Panc1 (cell line): ENCODE data around the gene SULT4A1. TPM values are rescaled to one million over a fixed set of nuclear protein-coding genes. Genes with fewer than 3 reads are reported as not detected.

ENCODE experiments used
- ATAC-seq: fragments of 200-7000 bp; cut with Tn5 transposase; 2 replicates; pipeline ENCODE4 v1.9.1; 2020; ENCODE audit warnings: mild to moderate bottlenecking, moderate library complexity
- Bru-seq: library from RNA; stranded (reverse); fragments of 400-500 nt; gene quantifications from one replicate; lab custom pipeline; 2021; lab: Mats Ljungman, UMichigan
- BruChase-seq, 2 experiments: library from RNA; stranded (reverse); fragments of 400-500 nt; gene quantifications; one replicate each; lab custom pipeline; 2021; lab: Mats Ljungman, UMichigan
- BruUV-seq: library from RNA; stranded (reverse); fragments of 400-500 nt; replicated peaks from 2 replicates; lab custom pipeline; 2021; lab: Mats Ljungman, UMichigan
- CTCF ChIA-PET: fragments of 300-600 bp; sonication (Branson Sonifier 250); formaldehyde crosslinking; loops from one replicate; lab custom pipeline; 2022; ENCODE audit warnings: antibody characterized with exemption; lab: Charles Lee
- POLR2A ChIA-PET: fragments of 300-600 bp; sonication (Branson Sonifier 250); formaldehyde crosslinking; loops from one replicate; lab custom pipeline; 2022; ENCODE audit warnings: antibody characterized with exemption; lab: Charles Lee
- DNase-seq: peaks from one replicate; pipeline ENCODE4 v3.0.0-alpha.2; 2010; ENCODE audit warnings: low read depth, low spot score
- H3K27ac ChIP-seq: 2 replicates; pipeline ENCODE4 v1.5.1; 2011; ENCODE audit warnings: mild to moderate bottlenecking, low read length, inconsistent platforms
- H3K27me3 ChIP-seq: fragments of 200-500 bp; sonication (Bioruptor generic); 2 replicates; pipeline ENCODE4 v1.6.0; 2014; ENCODE audit warnings: low read length, inconsistent platforms; ENCODE audit not compliant: control insufficient read depth, insufficient read depth
- H3K36me3 ChIP-seq: fragments of 200-500 bp; sonication (Bioruptor generic); 2 replicates; pipeline ENCODE4 v1.5.1; 2014; ENCODE audit warnings: inconsistent platforms, mild to moderate bottlenecking, low read length, moderate library complexity; ENCODE audit not compliant: control insufficient read depth, insufficient read depth
- H3K4me1 ChIP-seq: 2 replicates; pipeline ENCODE4 v1.5.1; 2011; ENCODE audit warnings: inconsistent platforms, mild to moderate bottlenecking, low read length, moderate library complexity; ENCODE audit not compliant: control insufficient read depth, insufficient read depth
- H3K4me3 ChIP-seq, 2 experiments: 2 replicates each; pipeline ENCODE4 v1.5.1; 2011 to 2012; ENCODE audit warnings: low read depth in 2 of 2, low read length in 2 of 2, mild to moderate bottlenecking in 2 of 2, inconsistent platforms in 1 of 2, moderate library complexity in 1 of 2
- H3K9me3 ChIP-seq: fragments of 200-500 bp; sonication (Bioruptor generic); 2 replicates; pipeline ENCODE4 v1.5.1; 2014; ENCODE audit warnings: low read depth, mild to moderate bottlenecking, inconsistent platforms, low read length, moderate library complexity; ENCODE audit not compliant: control insufficient read depth, insufficient read depth
- CTCF ChIP-seq: fragments of 450-650 bp; IDR thresholded peaks from 2 replicates; pipeline ENCODE4 v1.5.1; 2017; ENCODE audit warnings: mild to moderate bottlenecking
- POLR2AphosphoS5 ChIP-seq: IDR thresholded peaks from 2 replicates; pipeline ENCODE4 v1.6.1; 2012; ENCODE audit warnings: mild to moderate bottlenecking, low read depth, low read length, moderate library complexity
- REST ChIP-seq, 2 experiments: IDR thresholded peaks; 2 replicates each; pipeline ENCODE4 v1.6.1; 2011 to 2012; ENCODE audit warnings: low read depth in 2 of 2, control low read depth in 1 of 2, low read length in 1 of 2, mild to moderate bottlenecking in 1 of 2, moderate library complexity in 1 of 2; ENCODE audit not compliant: insufficient read depth in 1 of 2
- SIN3A ChIP-seq: IDR thresholded peaks from 2 replicates; pipeline ENCODE4 v1.6.1; 2012; ENCODE audit warnings: low read depth, mild to moderate bottlenecking, low read length, moderate library complexity, borderline replicate concordance; ENCODE audit not compliant: insufficient read depth
- TCF7L2 ChIP-seq: IDR thresholded peaks from 2 replicates; pipeline ENCODE4 v1.6.1; 2011; ENCODE audit warnings: mild to moderate bottlenecking, low read depth, low read length, inconsistent platforms
- in situ Hi-C: cut with HindIII; loops from 2 replicates; pipeline ENCODE4 v1.10.0; 2016; ENCODE audit warnings: low sequenced_read_pairs, low pct_unique_long_range_greater_than_20kb
- intact Hi-C: fragments of 100-400 bp; cut with micrococcal nuclease; formaldehyde crosslinking; loops from one replicate; pipeline ENCODE4 v1.10.0; 2022; ENCODE audit not compliant: unreplicated experiment
- long read RNA-seq: library from polyadenylated mRNA; unstranded; transcript quantifications from one replicate; pipeline ENCODE4 v2.0.0, GENCODE V29; 2021; ENCODE audit not compliant: unreplicated experiment
- polyA plus RNA-seq: library from polyadenylated mRNA; unstranded; fragments of >200 nt; gene quantifications from one replicate; pipeline ENCODE4 v1.2.1, GENCODE V29; 2012; ENCODE audit warnings: missing spikeins; ENCODE audit not compliant: insufficient read length
- total RNA-seq: library from RNA; stranded (reverse); gene quantifications from one replicate; pipeline ENCODE4 v1.2.1, GENCODE V29; 2021; ENCODE audit not compliant: unreplicated experiment

Gene SULT4A1
- total RNA-seq (12.0 TPM), Bru-seq, nascent RNA (percentile 58 among the genes with signal in this experiment), BruChase-seq, experiment 1, labeled RNA remaining after a 2-hour chase (percentile 68 among the genes with signal in this experiment), BruChase-seq, experiment 2, labeled RNA remaining after a 6-hour chase (percentile 65 among the genes with signal in this experiment)
- polyA plus RNA-seq, result 10.0 TPM
- long read RNA-seq, transcript SULT4A1-202 (8 exons, 2,561 nt), result major isoform, 12 of 29 reads
- long read RNA-seq, partial matches to known transcripts, result 4 of 29 reads
- long read RNA-seq, other reads (novel, unspliced or antisense), result 13 of 29 reads

GRCh38 chr22:43862074-43862881 is at the start of gene SULT4A1:
Gene SULT4A1, minus strand, starts transcription at chr22:43862513. Its CDS starts 131 bp downstream, at chr22:43862382.
- ChIA-PET CTCF (no interaction called here), POLR2A (no interaction called here)
- ATAC-seq, result peak; percentile 90

GRCh38 chr22:43911351-43911750 is 49.0 kb upstream of the SULT4A1 start:
- Histone ChIP-seq H3K36me3 (no peaks in the 10 kb centered on the region), H3K4me3 (no peak overlapping the region), H3K4me1 (no peaks in the 10 kb centered on the region), H3K9me3 (no peaks in the 10 kb centered on the region), H3K27me3 (no peaks in the 10 kb centered on the region), H3K27ac (no peak overlapping the region)
- no TSS peak for BruUV-seq
- intact Hi-C loops, result no loop called here
- ATAC-seq, result no peak
- ChIA-PET CTCF (no interaction called here), POLR2A (no interaction called here)
- TF ChIP-seq CTCF (no peak), POLR2AphosphoS5 (no peak), REST (IDR thresholded peaks at IDR 0.05; ENCODE audit: insufficient read depth in 1 of 2, low read depth in 2 of 2, low read length in 1 of 2) (no peak), TCF7L2 (no peak), SIN3A (no peak)
- in situ Hi-C loops, result no loop called here
- DNase-seq, result no peak

More at GRCh38 chr22:43862074-43862881, at the start of gene SULT4A1:
- Histone ChIP-seq H3K27me3 (no peaks in the 10 kb centered on the region), H3K9me3 (no peaks in the 10 kb centered on the region), H3K27ac (peak within 1 kb of the TSS; percentile 74), H3K4me3 (peak within 1 kb of the TSS; percentile 52 to 76), H3K36me3 (no peaks in the 10 kb centered on the region), H3K4me1 (no peaks in the 10 kb centered on the region)
- in situ Hi-C loops (no loop called here), intact Hi-C loops (no loop called here)
- no peak for TF ChIP-seq POLR2AphosphoS5
- no peak for TF ChIP-seq CTCF
- no peak for TF ChIP-seq SIN3A
- TF ChIP-seq TCF7L2, result no peak
- peak; percentile 30 for DNase-seq
- BruUV-seq, result no TSS peak
